ENCODE data around the gene MYBPC3. TPM values are rescaled to one million over a fixed set of nuclear protein-coding genes. Genes with fewer than 3 reads are reported as not detected.

The MYBPC3 gene
- total RNA-seq, 1 donor from 2014 or later, result not detected

- no peak for DNase-seq (ENCODE audit: low spot score in 2 of 2)
- no peak for TF ChIP-seq CTCF (IDR thresholded peaks at IDR 0.05)
- no peaks in the 10 kb centered on the region for H3K4me1 ChIP-seq
Observed at GRCh38 chr11:47332791-47333525, 19.5 kb downstream of the MYBPC3 start.

GRCh38 chr11:47332303-47332711 is 20.2 kb downstream of the MYBPC3 start:
- DNase-seq (ENCODE audit: low spot score in 2 of 2), result no peak
- Histone ChIP-seq H3K27me3 (no peaks in the 10 kb centered on the region), H3K36me3 (peaks cover 0 to 21% of the 10 kb centered on the region in 2 donors), H3K4me1 (no peaks in the 10 kb centered on the region), H3K27ac (no peak overlapping the region), H3K9me3 (no peaks in the 10 kb centered on the region), H3K4me3 (no peak overlapping the region)
- no peak for TF ChIP-seq CTCF (IDR thresholded peaks at IDR 0.05)
- intact Hi-C loops (cut with DNase I), result no loop called here

More at GRCh38 chr11:47332791-47333525, 19.5 kb downstream of the MYBPC3 start:
- Histone ChIP-seq H3K4me3 (no peak overlapping the region), H3K9me3 (no peaks in the 10 kb centered on the region), H3K27me3 (no peaks in the 10 kb centered on the region), H3K27ac (no peak overlapping the region), H3K36me3 (peaks cover 0 to 15% of the 10 kb centered on the region in 2 donors)
- intact Hi-C loops (cut with DNase I), result no loop called here

GRCh38 chr11:47331454-47332302 is 20.8 kb downstream of the MYBPC3 start:
- intact Hi-C loops (cut with DNase I), result no loop called here
- Histone ChIP-seq H3K4me3 (no peak overlapping the region), H3K4me1 (no peaks in the 10 kb centered on the region), H3K9me3 (no peaks in the 10 kb centered on the region), H3K36me3 (peaks cover 0 to 28% of the 10 kb centered on the region in 2 donors), H3K27ac (no peak overlapping the region), H3K27me3 (no peaks in the 10 kb centered on the region)
- DNase-seq (ENCODE audit: low spot score in 2 of 2), result no peak
- TF ChIP-seq CTCF (IDR thresholded peaks at IDR 0.05), result no peak

- no peak for DNase-seq (ENCODE audit: low spot score in 2 of 2)
- Histone ChIP-seq H3K4me3 (no peak overlapping the region), H3K36me3 (peaks cover 0 to 33% of the 10 kb centered on the region in 2 donors), H3K27ac (peak overlapping the region in 1 of 2 donors; percentile 25), H3K27me3 (no peaks in the 10 kb centered on the region), H3K4me1 (no peaks in the 10 kb centered on the region), H3K9me3 (no peaks in the 10 kb centered on the region)
- intact Hi-C loops (cut with DNase I), result no loop called here
- TF ChIP-seq CTCF (IDR thresholded peaks at IDR 0.05), result no peak
Observed at GRCh38 chr11:47329987-47330931, 22.2 kb downstream of the MYBPC3 start.

- H3K9me3 ChIP-seq, result no peaks in the 10 kb centered on the region
- no peak for TF ChIP-seq CTCF (IDR thresholded peaks at IDR 0.05)
- intact Hi-C loops (cut with DNase I), result no loop called here
- no peak overlapping the region for H3K27ac ChIP-seq
- H3K4me3 ChIP-seq, result no peak overlapping the region
- peaks cover 0 to 33% of the 10 kb centered on the region in 2 donors for H3K36me3 ChIP-seq
- no peaks in the 10 kb centered on the region for H3K4me1 ChIP-seq
- H3K27me3 ChIP-seq, result no peaks in the 10 kb centered on the region
- no peak for DNase-seq (ENCODE audit: low spot score in 2 of 2)
Observed at GRCh38 chr11:47329431-47329986, 23.0 kb downstream of the MYBPC3 start.
